Caco-2 (cell line): Measurements from ENCODE around the gene SEPTIN10. TPM values are rescaled to one million over a fixed set of nuclear protein-coding genes. Genes with fewer than 3 reads are reported as not detected.

Experiments used
- BruUV-seq: library from RNA; stranded (reverse); fragments of 400-500 nt; replicated peaks from 2 replicates; lab custom pipeline; 2021; lab: Mats Ljungman, UMichigan
- CTCF ChIA-PET: fragments of 300-600 bp; sonication (Branson Sonifier 250); formaldehyde crosslinking; loops from one replicate; lab custom pipeline; 2022; ENCODE audit warnings: antibody characterized with exemption; lab: Charles Lee
- POLR2A ChIA-PET: fragments of 300-600 bp; sonication (Branson Sonifier 250); formaldehyde crosslinking; loops from one replicate; lab custom pipeline; 2022; ENCODE audit warnings: antibody characterized with exemption; lab: Charles Lee
- DNase-seq, 2 experiments: peaks; one replicate each; pipeline versions ENCODE4 v3.0.0 to v3.0.0-alpha.2; 2020 to 2022
- H3K27me3 ChIP-seq: replicated peaks from 2 replicates; pipeline ENCODE4 v1.6.0; 2011; ENCODE audit warnings: low read length; ENCODE audit not compliant: control insufficient read depth, insufficient read depth
- H3K36me3 ChIP-seq: 2 replicates; pipeline ENCODE4 v1.5.1; 2011; ENCODE audit warnings: low read length; ENCODE audit not compliant: control insufficient read depth, insufficient read depth
- H3K4me1 ChIP-seq: fragments of 250-450 bp; sonication (Bioruptor Pico); 2 replicates; pipeline ENCODE4 v1.5.1; 2020; ENCODE audit warnings: mild to moderate bottlenecking
- H3K4me3 ChIP-seq: 2 replicates; pipeline ENCODE4 v1.5.1; 2011; ENCODE audit warnings: low read depth, mild to moderate bottlenecking, control low read depth, low read length
- H3K9me3 ChIP-seq: fragments of 250-450 bp; sonication (Bioruptor Pico); 2 replicates; pipeline ENCODE4 v1.5.1; 2020; ENCODE audit warnings: mild to moderate bottlenecking, moderate library complexity
- H3K27ac Mint-ChIP-seq: one replicate; pipeline ENCODE4 v1.8.0; 2022; ENCODE audit warnings: mixed read lengths; ENCODE audit not compliant: unreplicated experiment
- H3K27me3 Mint-ChIP-seq: one replicate; pipeline ENCODE4 v1.8.0; 2022; ENCODE audit warnings: mixed read lengths; ENCODE audit not compliant: insufficient read depth, unreplicated experiment
- H3K36me3 Mint-ChIP-seq: one replicate; pipeline ENCODE4 v1.8.0; 2022; ENCODE audit warnings: mild to moderate bottlenecking, mixed read lengths; ENCODE audit not compliant: insufficient read depth, unreplicated experiment
- H3K4me1 Mint-ChIP-seq: one replicate; pipeline ENCODE4 v1.8.0; 2022; ENCODE audit warnings: low read depth, mixed read lengths; ENCODE audit not compliant: unreplicated experiment
- H3K4me3 Mint-ChIP-seq: one replicate; pipeline ENCODE4 v1.8.0; 2022; ENCODE audit warnings: mild to moderate bottlenecking, moderate library complexity, mixed read lengths; ENCODE audit not compliant: unreplicated experiment
- H3K9me3 Mint-ChIP-seq: one replicate; pipeline ENCODE4 v1.8.0; 2022; ENCODE audit warnings: mixed read lengths; ENCODE audit not compliant: unreplicated experiment
- intact Hi-C: fragments of 100-400 bp; cut with micrococcal nuclease; formaldehyde crosslinking; loops from one replicate; pipeline ENCODE4 v1.10.0; 2022; ENCODE audit not compliant: unreplicated experiment
- total RNA-seq: library from RNA; stranded (reverse); gene quantifications from 2 replicates; pipeline ENCODE4 v1.2.3, GENCODE V29; 2022
- TF ChIP-seq, protein P1 (sequence below), 2 experiments: fragments of 200-600 bp in 1 of 2; IDR thresholded peaks; 1 replicate in 1 of 2; 2 replicates in 1 of 2; pipeline versions ENCODE4 v1.5.1 to v1.8.0; 2011 to 2022; ENCODE audit warnings: antibody characterized with exemption in 1 of 2, control low read depth in 1 of 2, inconsistent platforms in 1 of 2, low read depth in 1 of 2, low read length in 1 of 2, mild to moderate bottlenecking in 1 of 2, moderate library complexity in 1 of 2; ENCODE audit not compliant: insufficient read depth in 1 of 2, severe bottlenecking in 1 of 2, unreplicated experiment in 1 of 2

Gene SEPTIN10
- total RNA-seq, 1 experiment from 2014 or later, result 83.7 TPM

DNA sequence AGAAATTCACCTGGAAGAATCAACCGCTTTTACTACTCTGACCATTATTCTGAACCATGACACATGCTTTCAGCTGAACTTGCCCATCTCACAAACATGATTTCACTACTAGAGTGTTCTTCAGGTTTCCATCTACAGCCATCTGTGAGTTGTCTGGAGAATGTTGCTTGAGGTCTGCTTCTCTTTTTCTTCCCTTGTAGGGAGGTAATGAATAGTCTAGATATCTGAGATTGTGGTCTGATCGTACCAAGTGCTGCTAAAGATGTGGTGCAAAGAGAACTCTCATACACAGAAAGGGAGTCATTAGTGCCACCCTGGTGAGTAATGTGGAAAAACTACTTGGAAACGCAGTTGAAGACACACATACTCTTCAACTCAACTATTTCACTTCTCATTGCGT lies 10.6 kb upstream of the SEPTIN10 start:
- intact Hi-C loops, result loop anchor here (1.0 kb wide), 3 partner anchors 8 to 20 kb away; partner anchors contain the start of gene SOWAHC
- H3K9me3 Mint-ChIP-seq, result no peaks in the 10 kb centered on the region
- H3K27ac Mint-ChIP-seq, result peak overlapping the region; percentile 73
- peaks cover 27% of the 10 kb centered on the region for H3K4me1 Mint-ChIP-seq
- no peaks in the 10 kb centered on the region for H3K36me3 ChIP-seq
- CTCF ChIA-PET, result interaction anchor here (1.4 to 1.6 kb wide), 3 partner anchors 10 to 39 kb away, joined by 4 to 11 read pairs (median 5); partner anchors contain the start of genes SEPTIN10 and SOWAHC
- no peaks in the 10 kb centered on the region for H3K36me3 Mint-ChIP-seq
- no peaks in the 10 kb centered on the region for H3K27me3 Mint-ChIP-seq
- no peaks in the 10 kb centered on the region for H3K9me3 ChIP-seq
- peaks cover 30% of the 10 kb centered on the region for H3K4me1 ChIP-seq
- POLR2A ChIA-PET, result interaction anchor here (3.0 kb wide), 1 partner anchor 10 kb away, joined by 29 read pairs; the partner anchor contains the start of genes SEPTIN10 and SOWAHC
- TF ChIP-seq, protein P1, sequence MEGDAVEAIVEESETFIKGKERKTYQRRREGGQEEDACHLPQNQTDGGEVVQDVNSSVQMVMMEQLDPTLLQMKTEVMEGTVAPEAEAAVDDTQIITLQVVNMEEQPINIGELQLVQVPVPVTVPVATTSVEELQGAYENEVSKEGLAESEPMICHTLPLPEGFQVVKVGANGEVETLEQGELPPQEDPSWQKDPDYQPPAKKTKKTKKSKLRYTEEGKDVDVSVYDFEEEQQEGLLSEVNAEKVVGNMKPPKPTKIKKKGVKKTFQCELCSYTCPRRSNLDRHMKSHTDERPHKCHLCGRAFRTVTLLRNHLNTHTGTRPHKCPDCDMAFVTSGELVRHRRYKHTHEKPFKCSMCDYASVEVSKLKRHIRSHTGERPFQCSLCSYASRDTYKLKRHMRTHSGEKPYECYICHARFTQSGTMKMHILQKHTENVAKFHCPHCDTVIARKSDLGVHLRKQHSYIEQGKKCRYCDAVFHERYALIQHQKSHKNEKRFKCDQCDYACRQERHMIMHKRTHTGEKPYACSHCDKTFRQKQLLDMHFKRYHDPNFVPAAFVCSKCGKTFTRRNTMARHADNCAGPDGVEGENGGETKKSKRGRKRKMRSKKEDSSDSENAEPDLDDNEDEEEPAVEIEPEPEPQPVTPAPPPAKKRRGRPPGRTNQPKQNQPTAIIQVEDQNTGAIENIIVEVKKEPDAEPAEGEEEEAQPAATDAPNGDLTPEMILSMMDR (IDR thresholded peaks at IDR 0.05; ENCODE audit: insufficient read depth in 1 of 2, low read depth in 1 of 2, low read length in 1 of 2, severe bottlenecking in 1 of 2, unreplicated experiment in 1 of 2), result no peak
- H3K4me3 ChIP-seq, result no peak overlapping the region
- DNase-seq, result no peak
- H3K4me3 Mint-ChIP-seq, result peak overlapping the region; percentile 50
- no TSS peak for BruUV-seq
- H3K27me3 ChIP-seq, result no peaks in the 10 kb centered on the region

DNA sequence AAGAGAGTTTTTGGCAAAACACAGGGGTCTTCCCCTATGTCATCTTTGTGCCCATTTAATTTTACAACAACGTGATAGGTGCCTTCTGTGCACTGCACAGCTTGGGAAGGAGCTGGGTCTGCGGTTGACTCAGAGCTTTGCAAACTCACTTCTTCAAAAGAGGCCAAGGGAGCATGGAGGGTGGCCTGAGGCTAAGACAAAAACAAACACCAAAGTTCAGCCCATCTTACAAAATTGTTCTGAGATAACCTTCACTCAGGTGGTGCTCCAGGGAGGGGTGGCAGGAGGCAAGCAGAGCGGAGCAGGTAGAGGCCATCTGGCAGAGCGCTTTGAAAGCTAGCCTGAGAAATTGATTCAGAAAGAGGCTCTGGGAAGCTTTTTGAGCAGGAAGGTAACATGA lies 10.2 kb upstream of the SEPTIN10 start:
- H3K4me3 ChIP-seq, result no peak overlapping the region
- H3K4me1 Mint-ChIP-seq, result peaks cover 27% of the 10 kb centered on the region

DNA sequence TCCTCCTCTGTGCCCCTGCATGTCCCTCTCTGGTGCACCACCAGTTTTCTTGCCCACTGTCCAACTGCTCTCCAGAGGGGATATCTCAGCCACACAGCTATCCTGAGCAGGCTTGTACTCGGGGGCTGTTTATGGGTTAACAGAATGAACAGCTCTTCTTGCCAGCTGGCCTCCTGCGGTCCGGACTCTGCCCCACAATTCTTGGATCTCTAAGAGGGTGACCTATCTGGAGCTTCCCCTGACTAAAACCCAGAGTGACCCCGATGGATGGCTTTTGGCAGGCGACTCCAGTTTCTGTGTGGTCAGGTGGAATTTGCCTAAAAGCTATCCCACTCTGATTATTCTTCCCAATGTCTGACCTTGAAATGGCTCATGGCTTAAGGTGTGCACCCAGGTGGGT lies 9.5 kb upstream of the SEPTIN10 start:
- no peak overlapping the region for H3K4me3 ChIP-seq
- peaks cover 27% of the 10 kb centered on the region for H3K4me1 Mint-ChIP-seq
- H3K36me3 ChIP-seq, result no peaks in the 10 kb centered on the region
- intact Hi-C loops, result no loop called here
- ChIA-PET POLR2A (interaction anchor here (0.9 to 3.0 kb wide), 2 partner anchors 9 to 22 kb away, joined by 6 to 29 read pairs; partner anchors contain the start of genes SEPTIN10 and SOWAHC), CTCF (interaction anchor here (0.5 to 1.6 kb wide), 4 partner anchors 9 to 50 kb away, joined by 3 to 11 read pairs (median 4); partner anchors contain the start of genes SEPTIN10 and SOWAHC)
- H3K4me1 ChIP-seq, result peaks cover 41% of the 10 kb centered on the region
- H3K9me3 ChIP-seq, result no peaks in the 10 kb centered on the region
- H3K4me3 Mint-ChIP-seq, result peak overlapping the region; percentile 50
- BruUV-seq, result no TSS peak
- no peaks in the 10 kb centered on the region for H3K9me3 Mint-ChIP-seq
- H3K27ac Mint-ChIP-seq, result peak overlapping the region; percentile 73
- H3K27me3 Mint-ChIP-seq, result no peaks in the 10 kb centered on the region
- no peaks in the 10 kb centered on the region for H3K27me3 ChIP-seq
- no peaks in the 10 kb centered on the region for H3K36me3 Mint-ChIP-seq
- DNase-seq, result no peak
- TF ChIP-seq, protein P1 (IDR thresholded peaks at IDR 0.05; ENCODE audit: insufficient read depth in 1 of 2, low read depth in 1 of 2, low read length in 1 of 2, severe bottlenecking in 1 of 2, unreplicated experiment in 1 of 2), result no peak

More for the DNA sequence above, 10.2 kb upstream of the SEPTIN10 start:
- no peaks in the 10 kb centered on the region for H3K36me3 Mint-ChIP-seq
- intact Hi-C loops, result loop anchor here (1.0 kb wide), 3 partner anchors 8 to 20 kb away; partner anchors contain the start of gene SOWAHC
- no peaks in the 10 kb centered on the region for H3K36me3 ChIP-seq
- no peaks in the 10 kb centered on the region for H3K27me3 Mint-ChIP-seq
- no peaks in the 10 kb centered on the region for H3K9me3 ChIP-seq
- H3K4me1 ChIP-seq, result peaks cover 34% of the 10 kb centered on the region
- H3K27me3 ChIP-seq, result no peaks in the 10 kb centered on the region
- no TSS peak for BruUV-seq
- no peaks in the 10 kb centered on the region for H3K9me3 Mint-ChIP-seq
- DNase-seq, result peak; percentile 79 to 82
- ChIA-PET CTCF (interaction anchor here (0.5 to 1.6 kb wide), 4 partner anchors 9 to 49 kb away, joined by 3 to 11 read pairs (median 4); partner anchors contain the start of genes SEPTIN10 and SOWAHC), POLR2A (interaction anchor here (0.9 to 3.0 kb wide), 2 partner anchors 10 to 22 kb away, joined by 6 to 29 read pairs; partner anchors contain the start of genes SEPTIN10 and SOWAHC)
- peak overlapping the region; percentile 73 for H3K27ac Mint-ChIP-seq
- TF ChIP-seq, protein P1 (IDR thresholded peaks at IDR 0.05; ENCODE audit: insufficient read depth in 1 of 2, low read depth in 1 of 2, low read length in 1 of 2, severe bottlenecking in 1 of 2, unreplicated experiment in 1 of 2), result no peak
- H3K4me3 Mint-ChIP-seq, result peak overlapping the region; percentile 50
